SK-N-SH (cell line): ENCODE results near the gene ACAP3. TPM values are rescaled to one million over a fixed set of nuclear protein-coding genes. Genes with fewer than 3 reads are reported as not detected.

ENCODE experiments used
- CTCF ChIA-PET: fragments of 300-600, 350-600 bp; formaldehyde crosslinking; extraction: SDS; loops from one replicate; lab custom pipeline; 2021; lab: Yijun Ruan, JAX
- POLR2A ChIA-PET: fragments of 350-600 bp; sonication (Branson Sonifier 250); formaldehyde crosslinking; extraction: SDS; loops from one replicate; lab custom pipeline; 2020; ENCODE audit warnings: antibody characterized with exemption, inconsistent platforms; lab: Yijun Ruan, JAX
- DNase-seq: peaks from one replicate; pipeline ENCODE4 v3.0.0; 2012
- H2AFZ ChIP-seq: fragments of 200-600 bp; sonication (generic); 2 replicates; pipeline ENCODE4 v1.8.1; 2016; ENCODE audit warnings: antibody characterized with exemption, mild to moderate bottlenecking, low read depth
- H3F3A ChIP-seq: fragments of 200-600 bp; sonication (generic); replicated peaks from 2 replicates; pipeline ENCODE3; 2016; ENCODE audit warnings: antibody characterized with exemption, mild to moderate bottlenecking; ENCODE audit not compliant: insufficient read depth
- H3K27ac ChIP-seq, 2 experiments: fragments of 200-500 bp in 1 of 2; fragments of 200-600 bp in 1 of 2; sonication (Bioruptor generic) in 1 of 2; sonication (generic), shearing (Covaris generic) in 1 of 2; 2 replicates each; pipeline versions ENCODE4 v1.5.1 to v1.6.1; 2014 to 2016; ENCODE audit warnings: low read depth in 2 of 2, inconsistent platforms in 1 of 2, low read length in 1 of 2, mild to moderate bottlenecking in 1 of 2, mixed read lengths in 1 of 2
- H3K27me3 ChIP-seq: fragments of 200-600 bp; sonication (generic), shearing (Covaris generic); 2 replicates; pipeline ENCODE4 v1.6.1; 2016; ENCODE audit warnings: mixed run types; ENCODE audit not compliant: insufficient read depth
- H3K36me3 ChIP-seq, 2 experiments: fragments of 200-500 bp in 1 of 2; fragments of 200-600 bp in 1 of 2; sonication (Bioruptor generic) in 1 of 2; sonication (generic) in 1 of 2; replicated peaks in 1 of 2; 2 replicates each; pipeline versions ENCODE3 to v1.5.1; 2014 to 2016; ENCODE audit warnings: low read length in 1 of 2, mild to moderate bottlenecking in 1 of 2; ENCODE audit not compliant: insufficient read depth in 2 of 2, control insufficient read depth in 1 of 2
- H3K4me1 ChIP-seq, 2 experiments: fragments of 200-500 bp in 1 of 2; fragments of 200-600 bp in 1 of 2; sonication (Bioruptor generic) in 1 of 2; sonication (generic), shearing (Covaris generic) in 1 of 2; 2 replicates each; pipeline versions ENCODE4 v1.5.1 to v1.6.1; 2014 to 2016; ENCODE audit warnings: low read depth in 1 of 2, low read length in 1 of 2, mixed run types in 1 of 2; ENCODE audit not compliant: insufficient read depth in 2 of 2, control insufficient read depth in 1 of 2
- H3K4me2 ChIP-seq: fragments of 200-600 bp; sonication (generic), shearing (Covaris generic); 2 replicates; pipeline ENCODE4 v1.6.1; 2017; ENCODE audit warnings: mixed run types
- H3K4me3 ChIP-seq, 2 experiments: fragments of 200-500 bp in 1 of 2; fragments of 200-600 bp in 1 of 2; sonication (Bioruptor generic) in 1 of 2; sonication (generic), shearing (Covaris generic) in 1 of 2; 2 replicates each; pipeline versions ENCODE4 v1.5.1 to v1.8.1; 2014 to 2016; ENCODE audit warnings: low read depth in 2 of 2, inconsistent platforms in 1 of 2, low read length in 1 of 2, mild to moderate bottlenecking in 1 of 2, mixed read lengths in 1 of 2, moderate library complexity in 1 of 2
- H3K79me2 ChIP-seq: fragments of 200-600 bp; sonication (generic); 2 replicates; pipeline ENCODE4 v1.8.1; 2017; ENCODE audit warnings: mild to moderate bottlenecking; ENCODE audit not compliant: insufficient read depth
- H3K9ac ChIP-seq: fragments of 200-600 bp; sonication (generic); 2 replicates; pipeline ENCODE4 v1.6.1; 2017; ENCODE audit warnings: mixed run types
- H3K9me2 ChIP-seq: fragments of 200-600 bp; sonication (generic); 2 replicates; pipeline ENCODE4 v1.6.1; 2017; ENCODE audit warnings: mixed run types
- H3K9me3 ChIP-seq: fragments of 200-600 bp; sonication (generic); 2 replicates; pipeline ENCODE4 v1.6.1; 2017; ENCODE audit warnings: mixed run types, mild to moderate bottlenecking, moderate library complexity
- H4K20me1 ChIP-seq: fragments of 200-600 bp; sonication (generic); 2 replicates; pipeline ENCODE4 v1.6.1; 2017; ENCODE audit warnings: mild to moderate bottlenecking, mixed run types; ENCODE audit not compliant: insufficient read depth
- CTCF ChIP-seq: fragments of 200-600 bp; sonication (generic); IDR thresholded peaks from 2 replicates; pipeline ENCODE4 v1.6.1; 2017; ENCODE audit warnings: antibody characterized with exemption, mild to moderate bottlenecking, moderate library complexity
- ELF1 ChIP-seq: IDR thresholded peaks from 2 replicates; pipeline ENCODE4 v1.4.0; 2012
- EP300 ChIP-seq, 2 experiments: IDR thresholded peaks; 2 replicates each; pipeline versions ENCODE4 v1.4.0 to v1.6.1; 2012; ENCODE audit warnings: borderline replicate concordance in 1 of 2, low read depth in 1 of 2, low read length in 1 of 2
- GABPA ChIP-seq: IDR thresholded peaks from 2 replicates; pipeline ENCODE4 v1.4.0; 2012; ENCODE audit warnings: low read depth, mild to moderate bottlenecking
- IRF3 ChIP-seq: fragments of 150-350 bp; IDR thresholded peaks from 2 replicates; pipeline ENCODE4 v1.6.1; 2016; ENCODE audit warnings: mild to moderate bottlenecking, low read depth, low read length
- JUND ChIP-seq: IDR thresholded peaks from 2 replicates; pipeline ENCODE4 v1.4.0; 2012
- MAX ChIP-seq: IDR thresholded peaks from 2 replicates; pipeline ENCODE4 v1.4.0; 2012; ENCODE audit warnings: low read depth
- MEF2A ChIP-seq: IDR thresholded peaks from 2 replicates; pipeline ENCODE4 v1.4.0; 2012; ENCODE audit warnings: low read depth, borderline replicate concordance
- NFIC ChIP-seq: IDR thresholded peaks from 2 replicates; pipeline ENCODE4 v1.4.0; 2012; ENCODE audit warnings: borderline replicate concordance
- NRF1 ChIP-seq: IDR thresholded peaks from 2 replicates; pipeline ENCODE4 v1.6.1; 2012; ENCODE audit warnings: low read depth, mild to moderate bottlenecking, low read length
- POLR2AphosphoS5 ChIP-seq: IDR thresholded peaks from 2 replicates; pipeline ENCODE4 v1.6.1; 2012; ENCODE audit warnings: low read depth, low read length
- SIN3A ChIP-seq: IDR thresholded peaks from 2 replicates; pipeline ENCODE4 v1.6.1; 2012; ENCODE audit warnings: low read depth, mild to moderate bottlenecking, low read length, moderate library complexity, borderline replicate concordance
- SMC3 ChIP-seq: IDR thresholded peaks from 2 replicates; pipeline ENCODE4 v1.6.1; 2012; ENCODE audit warnings: low read depth, low read length, improper control_type of control experiment
- TAF1 ChIP-seq: IDR thresholded peaks from 2 replicates; pipeline ENCODE4 v1.6.1; 2012; ENCODE audit warnings: low read depth, mild to moderate bottlenecking, low read length, moderate library complexity, borderline replicate concordance
- TCF12 ChIP-seq: IDR thresholded peaks from 2 replicates; pipeline ENCODE4 v1.4.0; 2012
- USF1 ChIP-seq: IDR thresholded peaks from 2 replicates; pipeline ENCODE4 v1.4.0; 2012; ENCODE audit warnings: low read depth, borderline replicate concordance
- ZBTB33 ChIP-seq: IDR thresholded peaks from 2 replicates; pipeline ENCODE4 v1.4.0; 2012; ENCODE audit warnings: low read depth, borderline replicate concordance
- WGBS: methylation state at CpG from one replicate; pipeline ENCODE4 v1.1.6; 2017; ENCODE audit warnings: low lambda C conversion rate; 5-methylcytosine and 5-hydroxymethylcytosine counted together
- polyA plus RNA-seq, 3 experiments: library from polyadenylated mRNA; depleted of rRNA; stranded (reverse); fragments of >200 nt; gene quantifications; 2 replicates each; pipeline ENCODE4 v1.2.3, GENCODE V29; 2012

The ACAP3 gene
- polyA plus RNA-seq, 1 of the 3 experiments (the other 2 are of a cell fraction), result 51.7 TPM

GRCh38 chr1:1347026-1347595 lies 39.4 kb upstream of the ACAP3 start:
- Histone ChIP-seq H4K20me1 (peaks cover 45% of the 10 kb centered on the region), H3K27ac (no peak overlapping the region)
- POLR2A ChIA-PET, result interaction anchor here (1.1 to 2.0 kb wide), 2 partner anchors 28 to 67 kb away, joined by 3 to 7 read pairs; partner anchors contain the start of gene AURKAIP1

GRCh38 chr1:1346501-1346890 lies 38.8 kb upstream of the ACAP3 start:
- Histone ChIP-seq H3K4me2 (peak overlapping the region; percentile 89; the same call in 1 of the 2 replicates), H3K79me2 (peaks cover 47% of the 10 kb centered on the region), H3K9ac (no peak overlapping the region), H3K9me3 (no peaks in the 10 kb centered on the region), H3K4me3 (no peak overlapping the region), H3K27me3 (no peaks in the 10 kb centered on the region), H3K36me3 (no peaks in the 10 kb centered on the region), H3K9me2 (no peaks in the 10 kb centered on the region), H2AFZ (no peak overlapping the region), H3K4me1 (peaks cover 0 to 22% of the 10 kb centered on the region in 2 experiments; a peak in 1 of 4 replicates), H3F3A (no peaks in the 10 kb centered on the region), H4K20me1 (peaks cover 45% of the 10 kb centered on the region), H3K27ac (no peak overlapping the region)
- POLR2A ChIA-PET, result interaction anchor here (1.1 kb wide), 1 partner anchor 67 kb away, joined by 3 read pairs; no protein-coding TSS in a partner anchor
- DNase-seq, result no peak
- WGBS, result 87% methylated on average over 4 of the region's 10 CpGs
- CTCF ChIA-PET, result interaction anchor here (1.0 to 4.8 kb wide), 4 partner anchors 8 to 224 kb away, joined by 3 to 34 read pairs (median 7); no protein-coding TSS in a partner anchor
- no peak for TF ChIP-seq JUND
- no peak for TF ChIP-seq POLR2AphosphoS5
- TF ChIP-seq ELF1, result no peak
- no peak for TF ChIP-seq MAX
- no peak for TF ChIP-seq TCF12
- no peak for TF ChIP-seq NFIC
- no peak for TF ChIP-seq IRF3
- TF ChIP-seq SMC3, result no peak
- no peak for TF ChIP-seq ZBTB33

More at GRCh38 chr1:1347026-1347595, 39.4 kb upstream of the ACAP3 start:
- CTCF ChIA-PET, result interaction anchor here (0.8 to 4.8 kb wide), 7 partner anchors 12 to 224 kb away, joined by 3 to 34 read pairs (median 4); partner anchors contain the start of gene AURKAIP1
- Histone ChIP-seq H3K9me2 (no peaks in the 10 kb centered on the region), H3K27me3 (no peaks in the 10 kb centered on the region), H3K79me2 (peaks cover 47% of the 10 kb centered on the region), H2AFZ (no peak overlapping the region), H3K4me1 (peaks cover 0 to 27% of the 10 kb centered on the region in 2 experiments; a peak in 1 of 4 replicates), H3K4me3 (peak overlapping the region; percentile 64 to 87; a peak in 2 of 4 replicates), H3K9me3 (no peaks in the 10 kb centered on the region), H3K36me3 (no peaks in the 10 kb centered on the region), H3K4me2 (peak overlapping the region; percentile 89), H3K9ac (no peak overlapping the region), H3F3A (peaks cover 2% of the 10 kb centered on the region)
- DNase-seq, result no peak
- 79% methylated on average over 5 of the region's 10 CpGs for WGBS
- TF ChIP-seq USF1 (no peak), MAX (no peak), NRF1 (no peak), EP300 (IDR thresholded peaks at IDR 0.05; ENCODE audit: borderline replicate concordance in 1 of 2, low read depth in 1 of 2, low read length in 1 of 2) (no peak), GABPA (no peak), TAF1 (no peak), CTCF (no peak), MEF2A (no peak), SIN3A (no peak)
